DND-41 (cell line): ENCODE measurements around the gene RASAL1.
A peak's percentile ranks its signal among the peaks of the same experiment; 100 is the strongest.

Experiments used
- ATAC-seq: fragments of 200-7000 bp; cut with Tn5 transposase; 3 replicates; pipeline ENCODE4 v1.9.1; 2021; ENCODE audit warnings: low read depth; ENCODE audit not compliant: insufficient read depth
- DNase-seq: peaks from one replicate; pipeline ENCODE4 v3.0.0-alpha.2; 2020
- H2AFZ ChIP-seq: 2 replicates; pipeline ENCODE4 v1.6.0; 2012; ENCODE audit warnings: low read depth, low read length
- H3K27ac ChIP-seq: 2 replicates; pipeline ENCODE4 v1.5.1; 2012; ENCODE audit warnings: low read length, inconsistent platforms
- H3K27me3 ChIP-seq: fragments of 200-600 bp; sonication (generic); 2 replicates; pipeline ENCODE4 v1.6.0; 2012; ENCODE audit warnings: low read length, mild to moderate bottlenecking, inconsistent platforms; ENCODE audit not compliant: insufficient read depth, poor library complexity
- H3K36me3 ChIP-seq: 2 replicates; pipeline ENCODE4 v1.5.1; 2012; ENCODE audit warnings: low read length, inconsistent platforms; ENCODE audit not compliant: insufficient read depth
- H3K4me1 ChIP-seq: 2 replicates; pipeline ENCODE4 v1.5.1; 2012; ENCODE audit warnings: mild to moderate bottlenecking, low read length; ENCODE audit not compliant: insufficient read depth
- H3K4me2 ChIP-seq: 2 replicates; pipeline ENCODE4 v1.6.0; 2012; ENCODE audit warnings: mild to moderate bottlenecking, moderate library complexity, low read length, inconsistent platforms; ENCODE audit not compliant: insufficient read depth
- H3K4me3 ChIP-seq, 2 experiments: fragments of 200-600 bp in 1 of 2; shearing (Covaris generic) in 1 of 2; 2 replicates each; pipeline ENCODE4 v1.5.1; 2012 to 2016; ENCODE audit warnings: inconsistent platforms in 2 of 2, low read length in 2 of 2, mild to moderate bottlenecking in 2 of 2, low read depth in 1 of 2, moderate library complexity in 1 of 2
- H3K79me2 ChIP-seq: 2 replicates; pipeline ENCODE4 v1.6.0; 2012; ENCODE audit warnings: low read length, inconsistent platforms; ENCODE audit not compliant: insufficient read depth
- H3K9ac ChIP-seq: 2 replicates; pipeline ENCODE4 v1.6.0; 2012; ENCODE audit warnings: low read depth, mild to moderate bottlenecking, inconsistent platforms, low read length, moderate library complexity
- H3K9me3 ChIP-seq: 2 replicates; pipeline ENCODE4 v1.5.1; 2012; ENCODE audit warnings: low read length, moderate library complexity, mild to moderate bottlenecking, inconsistent platforms; ENCODE audit not compliant: insufficient read depth, severe bottlenecking
- H4K20me1 ChIP-seq: 2 replicates; pipeline ENCODE4 v1.6.0; 2012; ENCODE audit warnings: low read length; ENCODE audit not compliant: insufficient read depth
- EZH2 ChIP-seq: IDR thresholded peaks from 3 replicates; pipeline ENCODE4 v1.6.1; 2012; ENCODE audit warnings: borderline replicate concordance, low read depth, mild to moderate bottlenecking, moderate library complexity, low read length, inconsistent platforms; ENCODE audit not compliant: severe bottlenecking
- TF ChIP-seq, protein P1 (sequence below): IDR thresholded peaks from 2 replicates; pipeline ENCODE4 v1.5.1; 2012; ENCODE audit warnings: borderline replicate concordance, low read length, moderate library complexity, mild to moderate bottlenecking; ENCODE audit not compliant: poor library complexity, severe bottlenecking; ENCODE audit errors: extremely low read depth

RASAL1 gene

DNA sequence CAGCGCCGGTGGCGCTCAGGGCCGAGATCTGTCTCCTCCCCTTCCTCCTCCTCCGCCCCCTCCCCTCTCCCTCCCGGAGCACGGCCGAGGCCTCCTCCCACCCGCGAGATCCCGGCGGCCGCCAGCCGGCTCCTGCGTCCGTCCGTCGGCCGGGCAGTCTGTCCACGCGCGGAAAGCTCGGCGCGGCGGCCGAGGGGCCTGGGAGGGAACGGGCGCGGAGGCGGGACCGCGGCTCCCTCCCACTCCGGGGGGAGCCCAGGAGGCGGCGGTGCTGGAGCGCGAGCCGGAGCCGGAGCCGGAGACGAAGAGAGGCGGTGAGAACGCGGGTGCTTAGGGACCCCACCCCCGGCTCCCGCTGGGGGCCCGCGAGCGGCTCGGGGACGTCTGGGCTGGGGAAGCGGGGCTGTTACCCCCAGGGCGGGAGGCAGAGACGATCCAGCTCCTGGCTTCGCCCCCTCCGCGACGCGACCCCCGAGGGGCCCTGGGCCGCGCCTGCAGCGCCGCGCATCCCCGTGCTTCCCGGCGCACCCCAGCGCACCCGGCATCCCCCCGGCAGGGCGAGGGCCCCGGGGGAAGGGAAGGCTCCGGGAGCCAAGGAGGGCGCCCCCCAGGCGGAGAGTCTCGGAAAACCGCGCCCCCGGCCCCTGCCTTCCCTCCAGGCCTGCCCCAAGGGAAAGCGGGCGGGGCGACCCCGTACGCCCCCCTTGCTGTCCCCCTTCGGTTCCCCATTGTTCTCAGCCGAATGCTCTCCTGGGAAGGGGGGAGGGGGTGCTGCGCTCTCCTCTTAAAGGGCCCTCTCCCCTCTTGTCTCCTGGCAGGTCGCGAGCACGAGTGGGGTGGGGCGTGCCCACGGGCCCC lies 78.7 kb downstream of the RASAL1 start, which contains the start of gene DTX1:
Gene DTX1, plus strand, starts transcription at position 100 of the 858 bp plus-strand sequence. CDS start 1,463 bp downstream, outside the sequence.
- peak within 1 kb of the TSS; percentile 86 for H3K9ac ChIP-seq
- peak within 1 kb of the TSS; percentile 93 for H3K27ac ChIP-seq
- H3K4me1 ChIP-seq: peaks cover 86% of the 10 kb centered on the region
- H3K36me3 ChIP-seq: peaks cover 46% of the 10 kb centered on the region
- peak within 1 kb of the TSS; percentile 74 to 84 for H3K4me3 ChIP-seq
- no peaks in the 10 kb centered on the region for H3K9me3 ChIP-seq
- TF ChIP-seq EZH2: no peak
- TF ChIP-seq, protein P1, sequence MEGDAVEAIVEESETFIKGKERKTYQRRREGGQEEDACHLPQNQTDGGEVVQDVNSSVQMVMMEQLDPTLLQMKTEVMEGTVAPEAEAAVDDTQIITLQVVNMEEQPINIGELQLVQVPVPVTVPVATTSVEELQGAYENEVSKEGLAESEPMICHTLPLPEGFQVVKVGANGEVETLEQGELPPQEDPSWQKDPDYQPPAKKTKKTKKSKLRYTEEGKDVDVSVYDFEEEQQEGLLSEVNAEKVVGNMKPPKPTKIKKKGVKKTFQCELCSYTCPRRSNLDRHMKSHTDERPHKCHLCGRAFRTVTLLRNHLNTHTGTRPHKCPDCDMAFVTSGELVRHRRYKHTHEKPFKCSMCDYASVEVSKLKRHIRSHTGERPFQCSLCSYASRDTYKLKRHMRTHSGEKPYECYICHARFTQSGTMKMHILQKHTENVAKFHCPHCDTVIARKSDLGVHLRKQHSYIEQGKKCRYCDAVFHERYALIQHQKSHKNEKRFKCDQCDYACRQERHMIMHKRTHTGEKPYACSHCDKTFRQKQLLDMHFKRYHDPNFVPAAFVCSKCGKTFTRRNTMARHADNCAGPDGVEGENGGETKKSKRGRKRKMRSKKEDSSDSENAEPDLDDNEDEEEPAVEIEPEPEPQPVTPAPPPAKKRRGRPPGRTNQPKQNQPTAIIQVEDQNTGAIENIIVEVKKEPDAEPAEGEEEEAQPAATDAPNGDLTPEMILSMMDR: no peak
- peak; percentile 36 for ATAC-seq
- peak within 1 kb of the TSS; percentile 82 for H3K4me2 ChIP-seq
- peaks cover 98% of the 10 kb centered on the region for H3K79me2 ChIP-seq
- DNase-seq: peak; percentile 82
- H3K27me3 ChIP-seq: no peaks in the 10 kb centered on the region
- peak within 1 kb of the TSS; percentile 71 for H2AFZ ChIP-seq
- peaks cover 36% of the 10 kb centered on the region for H4K20me1 ChIP-seq

DNA sequence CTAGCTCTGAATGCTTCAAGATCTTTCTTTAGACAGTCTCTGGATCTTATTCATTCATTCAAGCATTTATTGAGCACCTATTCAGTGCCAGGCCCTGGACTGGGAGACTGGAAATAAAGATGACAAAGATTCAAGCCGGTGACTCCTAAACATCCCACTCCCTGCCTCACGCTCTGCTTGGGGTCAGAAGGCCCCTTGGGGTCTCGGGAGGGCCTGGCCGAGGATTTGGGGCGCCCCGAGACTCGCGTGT lies 79.3 kb downstream of the RASAL1 start:
- peaks cover 86% of the 10 kb centered on the region for H3K4me1 ChIP-seq
- H4K20me1 ChIP-seq: peaks cover 32% of the 10 kb centered on the region
- H3K27me3 ChIP-seq: no peaks in the 10 kb centered on the region
- no peak for DNase-seq
- H3K4me3 ChIP-seq: peak overlapping the region; percentile 74 to 84
- peak overlapping the region; percentile 93 for H3K27ac ChIP-seq
- peak overlapping the region; percentile 86 for H3K9ac ChIP-seq
- peak overlapping the region; percentile 82 for H3K4me2 ChIP-seq
- H3K36me3 ChIP-seq: peaks cover 40% of the 10 kb centered on the region
- H3K9me3 ChIP-seq: no peaks in the 10 kb centered on the region
- no peak for TF ChIP-seq EZH2
- TF ChIP-seq, protein P1: no peak
- H3K79me2 ChIP-seq: peaks cover 98% of the 10 kb centered on the region
- 0 out of 3 replicates have a peak, but pooled peaks have one; percentile 0 for ATAC-seq
- H2AFZ ChIP-seq: peak overlapping the region; percentile 71

DNA sequence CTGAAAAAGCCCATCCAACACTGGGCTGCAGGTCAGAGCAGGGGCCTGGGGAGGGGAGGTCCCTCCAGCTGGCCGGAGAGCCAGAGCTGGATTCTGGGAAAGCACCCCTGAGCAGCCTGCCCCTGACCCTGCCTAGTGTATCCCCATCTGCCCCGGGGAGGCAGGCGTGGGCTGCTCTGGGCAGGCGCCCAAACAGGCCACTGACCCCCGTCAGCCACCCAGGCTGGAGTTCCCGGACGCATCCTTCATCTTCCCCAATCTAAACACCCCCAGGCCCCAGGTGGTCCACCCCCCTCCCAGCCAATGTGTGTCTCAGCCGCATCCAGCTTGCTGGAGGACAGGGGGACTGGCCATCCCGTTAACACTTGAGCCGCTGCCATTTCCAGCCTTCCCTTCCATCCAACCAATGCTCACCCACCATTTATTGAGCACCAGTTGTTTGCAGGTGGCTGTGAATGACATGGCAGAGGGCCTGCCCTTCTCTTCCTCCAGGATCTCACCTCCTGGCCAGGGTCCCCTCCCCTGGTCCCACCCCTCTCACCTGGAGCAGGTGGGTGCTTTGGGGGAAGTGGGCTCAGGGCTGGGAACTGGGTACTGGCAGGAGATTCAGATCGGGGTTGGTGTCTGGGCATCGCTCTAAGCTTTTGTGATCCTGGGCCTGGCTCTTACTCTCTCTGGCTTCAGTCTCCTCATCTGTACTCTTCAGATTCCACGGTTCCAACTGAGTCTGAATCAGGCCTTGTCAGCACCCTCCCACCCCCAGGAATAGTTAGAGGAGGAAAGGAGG lies 79.8 kb downstream of the RASAL1 start:
- peak overlapping the region; percentile 74 to 84 for H3K4me3 ChIP-seq

More for the DNA sequence above, 79.8 kb downstream of the RASAL1 start:
- peak overlapping the region; percentile 82 for H3K4me2 ChIP-seq
- peaks cover 86% of the 10 kb centered on the region for H3K4me1 ChIP-seq
- ATAC-seq: 0 out of 3 replicates have a peak, but pooled peaks have one; percentile 0
- H3K27me3 ChIP-seq: no peaks in the 10 kb centered on the region
- H4K20me1 ChIP-seq: peaks cover 27% of the 10 kb centered on the region
- H3K27ac ChIP-seq: peak overlapping the region; percentile 93
- TF ChIP-seq, protein P1: no peak
- no peak for TF ChIP-seq EZH2
- peaks cover 35% of the 10 kb centered on the region for H3K36me3 ChIP-seq
- H3K9me3 ChIP-seq: no peaks in the 10 kb centered on the region
- H2AFZ ChIP-seq: peak overlapping the region; percentile 71
- DNase-seq: peak; percentile 32
- H3K79me2 ChIP-seq: peaks cover 95% of the 10 kb centered on the region
- peak overlapping the region; percentile 86 for H3K9ac ChIP-seq
